GM19023 (cell line): ENCODE results near the gene SH3GL1.

Experiments used
- ATAC-seq: cut with Tn5 transposase; IDR thresholded peaks from one replicate; pipeline ENCODE4 v1.9.1; 2021; ENCODE audit warnings: mild to moderate bottlenecking, moderate library complexity; ENCODE audit not compliant: unreplicated experiment

Gene SH3GL1

GRCh38 chr19:4432918-4433506 lies 32.7 kb upstream of the SH3GL1 start:
- ATAC-seq = no peak

GRCh38 chr19:4431808-4432674 lies 31.7 kb upstream of the SH3GL1 start:
- ATAC-seq = no peak

- no peak for ATAC-seq
These were observed 30.9 kb upstream of the SH3GL1 start for GRCh38 chr19:4431296-4431695.

- ATAC-seq = no peak
These were observed 30.4 kb upstream of the SH3GL1 start for GRCh38 chr19:4430760-4431159.

- no peak for ATAC-seq
These were observed 29.4 kb upstream of the SH3GL1 start for GRCh38 chr19:4429771-4430171.

- no peak for ATAC-seq
These were observed 28.9 kb upstream of the SH3GL1 start for GRCh38 chr19:4429256-4429655.

- no peak for ATAC-seq
These were observed 28.1 kb upstream of the SH3GL1 start for GRCh38 chr19:4428326-4428975.

- no peak for ATAC-seq
These were observed 25.2 kb upstream of the SH3GL1 start for GRCh38 chr19:4425537-4425936.

GRCh38 chr19:4423416-4424126 lies 23.2 kb upstream of the SH3GL1 start:
- ATAC-seq = no peak

GRCh38 chr19:4416268-4416667 lies 15.9 kb upstream of the SH3GL1 start:
- ATAC-seq = no peak

- no peak for ATAC-seq
These were observed 15.0 kb upstream of the SH3GL1 start for GRCh38 chr19:4415352-4415751.

GRCh38 chr19:4414800-4415321 lies 14.5 kb upstream of the SH3GL1 start:
- no peak for ATAC-seq

- no peak for ATAC-seq
These were observed 13.9 kb upstream of the SH3GL1 start for GRCh38 chr19:4414144-4414799.

- no peak for ATAC-seq
These were observed 13.2 kb upstream of the SH3GL1 start for GRCh38 chr19:4413588-4413987.

GRCh38 chr19:4409123-4409933 lies 9.0 kb upstream of the SH3GL1 start:
- ATAC-seq = no peak

- no peak for ATAC-seq
These were observed 6.3 kb upstream of the SH3GL1 start for GRCh38 chr19:4406626-4407025.

GRCh38 chr19:4405977-4406376 lies 5.6 kb upstream of the SH3GL1 start:
- ATAC-seq = no peak

GRCh38 chr19:4403005-4403761 lies 2.8 kb upstream of the SH3GL1 start:
- ATAC-seq = no peak
